CD14-positive monocyte (primary cell): ENCODE results near the gene NINL. TPM values are rescaled to one million over a fixed set of nuclear protein-coding genes. Genes with fewer than 3 reads are reported as not detected.
A peak's percentile ranks its signal among the peaks of the same experiment; 100 is the strongest.

Source experiments
- DNase-seq, 3 donors: peaks; one replicate each; pipeline ENCODE4 v3.0.0-alpha.2; 2011 to 2022
- H2AFZ ChIP-seq: 2 replicates; pipeline ENCODE4 v1.6.0; 2012; ENCODE audit warnings: mild to moderate bottlenecking, low read depth, low read length, inconsistent platforms; ENCODE audit not compliant: insufficient read depth, poor library complexity, severe bottlenecking
- H3K27ac ChIP-seq, 2 donors: 1 replicate in 1 of 2; 2 replicates in 1 of 2; pipeline ENCODE4 v1.5.1; 2012 to 2013; ENCODE audit warnings: low read length in 2 of 2, control low read depth in 1 of 2, inconsistent platforms in 1 of 2, low read depth in 1 of 2, mild to moderate bottlenecking in 1 of 2
- H3K27me3 ChIP-seq, 2 donors: one replicate each; pipeline versions ENCODE4 v1.6.0 to v1.6.1; 2011 to 2013; ENCODE audit warnings: low read length in 2 of 2; ENCODE audit not compliant: control insufficient read depth in 2 of 2, insufficient read depth in 2 of 2
- H3K36me3 ChIP-seq, 2 donors: replicated peaks in 1 of 2; 1 replicate in 1 of 2; 2 replicates in 1 of 2; pipeline versions ENCODE4 v1.5.1 to v1.6.1; 2012 to 2013; ENCODE audit warnings: low read length in 2 of 2, control low read depth in 1 of 2, inconsistent platforms in 1 of 2, mild to moderate bottlenecking in 1 of 2; ENCODE audit not compliant: insufficient read depth in 2 of 2, control insufficient read depth in 1 of 2
- H3K4me1 ChIP-seq, 2 donors: 1 replicate in 1 of 2; 2 replicates in 1 of 2; pipeline versions ENCODE4 v1.5.1 to v1.6.1; 2012 to 2013; ENCODE audit warnings: low read length in 2 of 2, control low read depth in 1 of 2, inconsistent platforms in 1 of 2, mild to moderate bottlenecking in 1 of 2, moderate library complexity in 1 of 2; ENCODE audit not compliant: insufficient read depth in 2 of 2, control insufficient read depth in 1 of 2
- H3K4me2 ChIP-seq: replicated peaks from 2 replicates; pipeline ENCODE3; 2012; ENCODE audit warnings: low read length, moderate library complexity, mild to moderate bottlenecking; ENCODE audit not compliant: poor library complexity, severe bottlenecking; ENCODE audit errors: extremely low read depth
- H3K4me3 ChIP-seq, 3 experiments: fragments of 200-600 bp in 1 of 3; sonication (generic) in 1 of 3; replicated peaks in 1 of 3; 1 replicate in 2 of 3; 2 replicates in 1 of 3; pipeline ENCODE4 v1.5.1; 2011 to 2013; ENCODE audit warnings: low read length in 3 of 3, mild to moderate bottlenecking in 3 of 3, control low read depth in 2 of 3, low read depth in 2 of 3, inconsistent platforms in 1 of 3, moderate library complexity in 1 of 3
- H3K79me2 ChIP-seq: 2 replicates; pipeline ENCODE4 v1.6.0; 2012; ENCODE audit warnings: mild to moderate bottlenecking, control low read depth, inconsistent platforms, low read length, moderate library complexity; ENCODE audit not compliant: insufficient read depth
- H3K9ac ChIP-seq: 2 replicates; pipeline ENCODE4 v1.6.0; 2017; ENCODE audit warnings: low read length, mild to moderate bottlenecking; ENCODE audit not compliant: insufficient read depth, poor library complexity, severe bottlenecking
- H3K9me3 ChIP-seq, 2 donors: replicated peaks in 1 of 2; 1 replicate in 1 of 2; 2 replicates in 1 of 2; pipeline versions ENCODE4 v1.5.1 to v1.6.1; 2012 to 2013; ENCODE audit warnings: low read length in 2 of 2, control low read depth in 1 of 2; ENCODE audit not compliant: control insufficient read depth in 1 of 2, insufficient read depth in 1 of 2
- H4K20me1 ChIP-seq: 2 replicates; pipeline ENCODE4 v1.6.0; 2012; ENCODE audit warnings: mild to moderate bottlenecking, low read length, control low read depth, moderate library complexity; ENCODE audit not compliant: insufficient read depth
- H3K27ac Mint-ChIP-seq, 7 donors: one replicate each; pipeline ENCODE4 v1.8.0; 2020; ENCODE audit warnings: mild to moderate bottlenecking in 7 of 7, mixed read lengths in 7 of 7, moderate library complexity in 6 of 7, inconsistent platforms in 2 of 7
- H3K27me3 Mint-ChIP-seq, 3 donors: one replicate each; pipeline ENCODE4 v1.8.0; 2021 to 2022; ENCODE audit warnings: low read depth in 3 of 3, mild to moderate bottlenecking in 3 of 3, mixed read lengths in 3 of 3, moderate library complexity in 3 of 3, inconsistent platforms in 1 of 3
- H3K36me3 Mint-ChIP-seq, 2 donors: one replicate each; pipeline ENCODE4 v1.8.0; 2020; ENCODE audit warnings: mixed read lengths in 2 of 2, inconsistent platforms in 1 of 2, mild to moderate bottlenecking in 1 of 2
- H3K4me1 Mint-ChIP-seq: one replicate; pipeline ENCODE4 v1.8.0; 2020; ENCODE audit warnings: mild to moderate bottlenecking, mixed read lengths
- H3K4me3 Mint-ChIP-seq, 2 donors: one replicate each; pipeline ENCODE4 v1.8.0; 2020; ENCODE audit warnings: mild to moderate bottlenecking in 2 of 2, mixed read lengths in 2 of 2, moderate library complexity in 1 of 2
- H3K9me3 Mint-ChIP-seq, 7 donors: one replicate each; pipeline ENCODE4 v1.8.0; 2020 to 2022; ENCODE audit warnings: mixed read lengths in 7 of 7, mild to moderate bottlenecking in 6 of 7, moderate library complexity in 6 of 7, inconsistent platforms in 2 of 7
- WGBS: methylation state at CpG from one replicate; pipeline ENCODE4 v1.1.5; 2013; ENCODE audit warnings: missing lambda C conversion rate; ENCODE audit not compliant: insufficient coverage; 5-methylcytosine and 5-hydroxymethylcytosine counted together
- intact Hi-C, 2 donors: fragments of 100-400 bp; cut with micrococcal nuclease; formaldehyde crosslinking; loops; one replicate each; pipeline versions ENCODE4 v1.15.0 to v1.15.1; 2023
- polyA plus RNA-seq, 3 donors: library from polyadenylated mRNA; depleted of rRNA in 1 of 3; unstranded in 2 of 3; stranded (reverse) in 1 of 3; fragments of 300-500 nt in 2 of 3; fragments of >200 nt in 1 of 3; fragmentation: Illumina TruSeq in 2 of 3; gene quantifications; 1 replicate in 2 of 3; 2 replicates in 1 of 3; pipeline ENCODE4 v1.2.3, GENCODE V29; 2012 to 2021
- TF ChIP-seq, protein P1 (sequence below): fragments of 200-600 bp; IDR thresholded peaks from one replicate; pipeline ENCODE4 v1.8.0; 2022; ENCODE audit warnings: antibody characterized with exemption, mild to moderate bottlenecking

The NINL gene
- polyA plus RNA-seq, 3 donors: 0.08 to 0.15 TPM; not detected in 1

DNA sequence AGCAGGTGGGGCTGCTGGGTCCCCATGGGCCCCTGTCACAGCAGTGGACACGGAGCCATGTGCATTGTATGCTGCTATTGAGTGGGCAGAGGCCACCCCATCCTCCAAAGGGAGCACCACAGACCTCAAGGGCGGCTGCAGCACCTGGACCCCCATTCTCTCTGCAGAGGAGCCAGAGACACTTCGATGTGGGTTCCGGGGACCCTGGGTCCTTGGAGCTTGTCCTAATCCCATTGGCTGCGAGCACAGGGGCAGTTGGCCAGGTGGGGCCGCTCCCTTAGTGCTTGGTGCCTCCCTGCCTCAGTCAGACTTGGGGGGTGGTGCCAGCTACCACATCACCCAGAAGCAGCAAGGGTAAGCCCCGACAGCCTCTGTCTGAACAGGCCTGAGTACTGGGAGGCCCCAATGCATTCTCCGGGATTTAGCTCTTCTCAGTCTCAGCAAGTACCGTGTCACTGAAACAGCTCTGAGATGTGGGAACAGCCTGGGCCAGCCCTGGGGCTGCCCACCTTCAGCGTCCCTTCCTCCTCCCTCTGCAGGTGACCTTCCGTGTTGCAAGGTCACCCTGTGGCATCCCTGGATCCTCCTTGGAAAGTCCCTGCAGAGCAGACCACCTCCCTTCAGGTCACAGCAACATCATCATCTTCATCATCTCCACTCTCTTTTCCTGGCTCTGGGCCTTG is 104.0 kb downstream of the NINL start:
- H2AFZ ChIP-seq: no peak overlapping the region
- DNase-seq: no peak
- no peaks in the 10 kb centered on the region for H3K4me1 Mint-ChIP-seq
- H3K4me3 ChIP-seq: no peak overlapping the region
- TF ChIP-seq, protein P1, sequence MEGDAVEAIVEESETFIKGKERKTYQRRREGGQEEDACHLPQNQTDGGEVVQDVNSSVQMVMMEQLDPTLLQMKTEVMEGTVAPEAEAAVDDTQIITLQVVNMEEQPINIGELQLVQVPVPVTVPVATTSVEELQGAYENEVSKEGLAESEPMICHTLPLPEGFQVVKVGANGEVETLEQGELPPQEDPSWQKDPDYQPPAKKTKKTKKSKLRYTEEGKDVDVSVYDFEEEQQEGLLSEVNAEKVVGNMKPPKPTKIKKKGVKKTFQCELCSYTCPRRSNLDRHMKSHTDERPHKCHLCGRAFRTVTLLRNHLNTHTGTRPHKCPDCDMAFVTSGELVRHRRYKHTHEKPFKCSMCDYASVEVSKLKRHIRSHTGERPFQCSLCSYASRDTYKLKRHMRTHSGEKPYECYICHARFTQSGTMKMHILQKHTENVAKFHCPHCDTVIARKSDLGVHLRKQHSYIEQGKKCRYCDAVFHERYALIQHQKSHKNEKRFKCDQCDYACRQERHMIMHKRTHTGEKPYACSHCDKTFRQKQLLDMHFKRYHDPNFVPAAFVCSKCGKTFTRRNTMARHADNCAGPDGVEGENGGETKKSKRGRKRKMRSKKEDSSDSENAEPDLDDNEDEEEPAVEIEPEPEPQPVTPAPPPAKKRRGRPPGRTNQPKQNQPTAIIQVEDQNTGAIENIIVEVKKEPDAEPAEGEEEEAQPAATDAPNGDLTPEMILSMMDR: no peak
- H3K9ac ChIP-seq: no peak overlapping the region
- peaks cover 0 to 2% (median 0%) of the 10 kb centered on the region in 7 donors for H3K9me3 Mint-ChIP-seq
- H3K27me3 Mint-ChIP-seq: peaks cover 9 to 21% (median 10%) of the 10 kb centered on the region in 3 donors
- no peak overlapping the region for H3K4me3 Mint-ChIP-seq
- no peaks in the 10 kb centered on the region for H4K20me1 ChIP-seq
- H3K27ac ChIP-seq: no peak overlapping the region
- H3K36me3 ChIP-seq: no peaks in the 10 kb centered on the region
- H3K9me3 ChIP-seq: no peaks in the 10 kb centered on the region
- no peak overlapping the region for H3K4me2 ChIP-seq
- 96% methylated on average over 10 of the region's 11 CpGs for WGBS
- peaks cover 0 to 8% of the 10 kb centered on the region in 2 donors for H3K27me3 ChIP-seq
- intact Hi-C loops: no loop called here
- no peaks in the 10 kb centered on the region for H3K79me2 ChIP-seq
- no peak overlapping the region for H3K27ac Mint-ChIP-seq
- no peaks in the 10 kb centered on the region for H3K36me3 Mint-ChIP-seq
- no peaks in the 10 kb centered on the region for H3K4me1 ChIP-seq

DNA sequence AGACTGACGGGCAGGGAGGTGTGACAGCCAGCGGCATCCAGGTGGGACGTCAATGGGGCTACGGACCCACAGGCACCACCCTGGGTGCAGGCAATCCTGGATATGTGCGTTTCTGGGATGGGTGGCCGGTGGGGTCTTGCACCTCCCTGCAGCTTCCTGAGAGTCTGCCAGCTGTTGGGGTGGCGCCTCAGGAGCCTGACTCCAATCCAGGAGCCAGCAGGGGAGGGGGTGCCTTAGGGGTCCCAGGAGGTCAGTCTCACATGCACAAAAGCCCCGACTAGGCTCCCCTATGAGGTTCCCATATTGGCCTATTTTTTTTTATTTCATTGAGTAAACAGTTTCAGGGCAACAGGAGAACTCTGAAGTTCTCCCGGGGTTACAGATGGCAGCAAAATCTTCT is 104.5 kb downstream of the NINL start:
- H3K9me3 ChIP-seq: no peaks in the 10 kb centered on the region
- no peaks in the 10 kb centered on the region for H3K79me2 ChIP-seq
- Mint-ChIP-seq H3K27me3 (peaks cover 7 to 18% (median 8%) of the 10 kb centered on the region in 3 donors), H3K9me3 (peaks cover 0 to 3% (median 0%) of the 10 kb centered on the region in 7 donors), H3K4me1 (no peaks in the 10 kb centered on the region), H3K27ac (peak overlapping the region in 1 of 7 donors; percentile 45), H3K4me3 (no peak overlapping the region), H3K36me3 (no peaks in the 10 kb centered on the region)
- H3K27ac ChIP-seq: no peak overlapping the region
- H3K9ac ChIP-seq: no peak overlapping the region
- no peaks in the 10 kb centered on the region for H3K4me1 ChIP-seq
- TF ChIP-seq, protein P1: no peak
- H3K27me3 ChIP-seq: peaks cover 0 to 8% of the 10 kb centered on the region in 2 donors
- WGBS: 95% methylated on average over 7 of the region's 9 CpGs
- H2AFZ ChIP-seq: no peak overlapping the region
- H3K36me3 ChIP-seq: no peaks in the 10 kb centered on the region
- no peak overlapping the region for H3K4me3 ChIP-seq
- no peaks in the 10 kb centered on the region for H4K20me1 ChIP-seq
- H3K4me2 ChIP-seq: no peak overlapping the region
- intact Hi-C loops: no loop called here
- no peak for DNase-seq
